HepG2 (cell line): ENCODE measurements around the gene AKR1C3. TPM values are rescaled to one million over a fixed set of nuclear protein-coding genes. Genes with fewer than 3 reads are reported as not detected.
A peak's percentile ranks its signal among the peaks of the same experiment; 100 is the strongest.

Source experiments
- CHD4 ChIP-seq: fragments of 200-600 bp; sonication (generic); IDR thresholded peaks from 2 replicates; pipeline ENCODE4 v1.7.0; 2017; ENCODE audit warnings: mild to moderate bottlenecking, low read length, borderline replicate concordance
- EP300 ChIP-seq, 3 experiments: sonication (generic) in 1 of 3; formaldehyde crosslinking in 1 of 3; IDR thresholded peaks; 2 replicates each; pipeline versions ENCODE4 v1.5.1 to v1.6.1; 2011 to 2020; ENCODE audit warnings: low read depth in 2 of 3, low read length in 2 of 3, borderline replicate concordance in 1 of 3, improper control_type of control experiment in 1 of 3, mild to moderate bottlenecking in 1 of 3, missing genetic modification reagents in 1 of 3, moderate library complexity in 1 of 3
- ETV5 ChIP-seq: IDR thresholded peaks from 2 replicates; pipeline ENCODE4 v1.6.1; 2018; ENCODE audit warnings: missing biosample characterization, missing genetic modification reagents, inconsistent platforms, borderline replicate concordance
- ETV6 ChIP-seq: sonication (generic); formaldehyde crosslinking; conservative IDR thresholded peaks from 2 replicates; pipeline ENCODE4 v1.4.0; 2020; ENCODE audit warnings: missing genetic modification reagents
- FOXK1 ChIP-seq: sonication (generic); formaldehyde crosslinking; IDR thresholded peaks from 2 replicates; pipeline ENCODE4 v1.4.0; 2020; ENCODE audit warnings: low read depth, missing genetic modification reagents, borderline replicate concordance
- KDM1A ChIP-seq: IDR thresholded peaks from 2 replicates; pipeline ENCODE4 v1.6.1; 2016; ENCODE audit warnings: missing compliant biosample characterization
- MAFF ChIP-seq: IDR thresholded peaks from 2 replicates; pipeline ENCODE4 v1.6.1; 2011; ENCODE audit warnings: low read depth, low read length, improper control_type of control experiment
- MIER3 ChIP-seq: IDR thresholded peaks from 2 replicates; pipeline ENCODE4 v1.6.1; 2016; ENCODE audit warnings: missing compliant biosample characterization, borderline replicate concordance
- NCOA2 ChIP-seq: sonication (generic); formaldehyde crosslinking; IDR thresholded peaks from 2 replicates; pipeline ENCODE4 v1.8.0; 2022; ENCODE audit warnings: inconsistent platforms
- PITX1 ChIP-seq: sonication (generic); formaldehyde crosslinking; IDR thresholded peaks from 2 replicates; pipeline ENCODE4 v1.5.1; 2020; ENCODE audit warnings: mild to moderate bottlenecking, missing genetic modification reagents
- RARA ChIP-seq: IDR thresholded peaks from 2 replicates; pipeline ENCODE4 v1.6.1; 2016; ENCODE audit warnings: missing genetic modification reagents, missing compliant biosample characterization
- SOX13 ChIP-seq, 3 experiments: fragments of 450-650 bp in 1 of 3; sonication (generic) in 1 of 3; formaldehyde crosslinking in 1 of 3; IDR thresholded peaks in 2 of 3; conservative IDR thresholded peaks in 1 of 3; 2 replicates each; pipeline versions ENCODE4 v1.5.0 to v1.6.1; 2016 to 2020; ENCODE audit warnings: antibody characterized with exemption in 1 of 3, mild to moderate bottlenecking in 1 of 3, missing compliant biosample characterization in 1 of 3, missing genetic modification reagents in 1 of 3, moderate library complexity in 1 of 3
- ZNF891 ChIP-seq: sonication (generic); formaldehyde crosslinking; IDR thresholded peaks from 2 replicates; pipeline ENCODE4 v1.5.0; 2020; ENCODE audit warnings: mild to moderate bottlenecking, missing genetic modification reagents
- polyA plus RNA-seq, 8 experiments: library from polyadenylated mRNA; depleted of rRNA in 3 of 8; stranded (reverse) in 7 of 8; unstranded in 1 of 8; fragments of >200 nt; fragmentation: Illumina TruSeq in 4 of 8; extraction: Trizol in 4 of 8; gene quantifications; 2 replicates each; pipeline versions ENCODE4 v1.2.1 to v1.2.3, GENCODE V29; 2011 to 2016; ENCODE audit warnings: low read depth in 4 of 8, missing spikeins in 1 of 8, mixed read lengths in 1 of 8; ENCODE audit not compliant: insufficient read depth in 1 of 8
- total RNA-seq, 5 experiments: library from RNA; depleted of rRNA; stranded (reverse); fragments of >200 nt; fragmentation: Illumina TruSeq; extraction: Trizol; gene quantifications; 2 replicates each; pipeline ENCODE4 v1.2.3, GENCODE V29; 2016; ENCODE audit warnings: low read depth in 1 of 5
- TF ChIP-seq, protein P1 (sequence below): sonication (generic); formaldehyde crosslinking; IDR thresholded peaks from 2 replicates; pipeline ENCODE4 v1.5.1; 2020; ENCODE audit warnings: mild to moderate bottlenecking, missing genetic modification reagents, moderate library complexity
- TF ChIP-seq, protein P2 (sequence below): IDR thresholded peaks from 2 replicates; pipeline ENCODE4 v1.4.0; 2020; ENCODE audit warnings: mild to moderate bottlenecking, missing genetic modification reagents
- TF ChIP-seq, protein P3 (sequence below): sonication (generic); formaldehyde crosslinking; IDR thresholded peaks from 2 replicates; pipeline ENCODE4 v1.5.1; 2020; ENCODE audit warnings: mild to moderate bottlenecking, missing genetic modification reagents

Gene AKR1C3
- total and polyA plus RNA-seq, 2 of the 13 experiments (the other 11 are each of a cell fraction or from before 2014, with no cell fraction given), result 368 to 532 TPM

DNA sequence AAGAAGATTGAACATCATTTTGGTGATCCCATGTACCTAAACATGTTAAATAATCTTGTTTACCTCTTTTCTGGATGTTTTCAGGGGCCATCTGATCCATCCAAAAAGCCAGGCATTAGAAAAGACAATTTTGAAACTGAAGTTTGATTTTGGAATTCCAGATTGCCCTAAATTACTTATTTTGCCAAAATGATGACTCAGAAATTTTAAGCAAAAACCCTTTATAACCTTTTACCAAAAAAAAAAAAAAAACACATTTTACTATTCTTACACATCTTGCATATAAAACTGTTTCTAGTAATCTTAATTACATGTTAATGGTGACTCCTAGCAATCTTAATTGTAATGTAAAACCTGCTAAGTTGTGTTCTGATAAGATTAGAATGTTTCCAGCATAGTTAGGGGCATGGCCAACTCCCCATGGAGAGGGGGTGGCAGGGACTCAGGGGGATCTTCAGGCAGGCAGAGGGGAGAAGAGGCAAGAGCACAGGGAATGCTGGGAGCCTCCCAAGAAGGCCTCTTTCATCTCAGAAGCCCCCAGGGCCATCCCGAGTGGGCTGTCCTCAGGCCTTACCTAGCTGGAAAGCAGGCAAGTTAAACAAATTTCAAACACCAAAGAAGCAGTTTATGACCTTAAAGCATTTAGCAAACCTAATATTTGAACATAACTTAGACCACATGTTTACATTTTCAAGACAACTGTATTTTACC is 25.8 kb upstream of the AKR1C3 start (continued):
- TF ChIP-seq, protein P1, sequence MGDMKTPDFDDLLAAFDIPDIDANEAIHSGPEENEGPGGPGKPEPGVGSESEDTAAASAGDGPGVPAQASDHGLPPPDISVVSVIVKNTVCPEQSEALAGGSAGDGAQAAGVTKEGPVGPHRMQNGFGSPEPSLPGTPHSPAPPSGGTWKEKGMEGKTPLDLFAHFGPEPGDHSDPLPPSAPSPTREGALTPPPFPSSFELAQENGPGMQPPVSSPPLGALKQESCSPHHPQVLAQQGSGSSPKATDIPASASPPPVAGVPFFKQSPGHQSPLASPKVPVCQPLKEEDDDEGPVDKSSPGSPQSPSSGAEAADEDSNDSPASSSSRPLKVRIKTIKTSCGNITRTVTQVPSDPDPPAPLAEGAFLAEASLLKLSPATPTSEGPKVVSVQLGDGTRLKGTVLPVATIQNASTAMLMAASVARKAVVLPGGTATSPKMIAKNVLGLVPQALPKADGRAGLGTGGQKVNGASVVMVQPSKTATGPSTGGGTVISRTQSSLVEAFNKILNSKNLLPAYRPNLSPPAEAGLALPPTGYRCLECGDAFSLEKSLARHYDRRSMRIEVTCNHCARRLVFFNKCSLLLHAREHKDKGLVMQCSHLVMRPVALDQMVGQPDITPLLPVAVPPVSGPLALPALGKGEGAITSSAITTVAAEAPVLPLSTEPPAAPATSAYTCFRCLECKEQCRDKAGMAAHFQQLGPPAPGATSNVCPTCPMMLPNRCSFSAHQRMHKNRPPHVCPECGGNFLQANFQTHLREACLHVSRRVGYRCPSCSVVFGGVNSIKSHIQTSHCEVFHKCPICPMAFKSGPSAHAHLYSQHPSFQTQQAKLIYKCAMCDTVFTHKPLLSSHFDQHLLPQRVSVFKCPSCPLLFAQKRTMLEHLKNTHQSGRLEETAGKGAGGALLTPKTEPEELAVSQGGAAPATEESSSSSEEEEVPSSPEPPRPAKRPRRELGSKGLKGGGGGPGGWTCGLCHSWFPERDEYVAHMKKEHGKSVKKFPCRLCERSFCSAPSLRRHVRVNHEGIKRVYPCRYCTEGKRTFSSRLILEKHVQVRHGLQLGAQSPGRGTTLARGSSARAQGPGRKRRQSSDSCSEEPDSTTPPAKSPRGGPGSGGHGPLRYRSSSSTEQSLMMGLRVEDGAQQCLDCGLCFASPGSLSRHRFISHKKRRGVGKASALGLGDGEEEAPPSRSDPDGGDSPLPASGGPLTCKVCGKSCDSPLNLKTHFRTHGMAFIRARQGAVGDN (CRISPR knock-in tag), result peak; percentile 52
- TF ChIP-seq ETV6 (no peak), FOXK1 (CRISPR knock-in tag) (0 out of 2 replicates have a peak, but pooled peaks have one; percentile 10), NCOA2 (0 out of 2 replicates have a peak, but pooled peaks have one; percentile 26), ZNF891 (CRISPR knock-in tag) (no peak), MIER3 (CRISPR knock-in tag) (no peak), PITX1 (no peak), MAFF (peak; percentile 21; the same call in 1 of the 2 replicates), KDM1A (CRISPR knock-in tag) (no peak), ETV5 (no peak), CHD4 (0 out of 2 replicates have a peak, but pooled peaks have one; percentile 32), EP300 (IDR thresholded peaks at IDR 0.05; ENCODE audit: low read depth in 2 of 2, low read length in 2 of 2) (0 out of 4 replicates have a peak, but pooled peaks of 1 of the 2 experiments have one; percentile 34), EP300 (CRISPR knock-in tag; IDR thresholded peaks at IDR 0.05; ENCODE audit: borderline replicate concordance) (no peak), SOX13 (IDR thresholded peaks at IDR 0.05) (no peak; the same call in 1 of the 2 replicates), SOX13 (CRISPR knock-in tag; conservative IDR thresholded peaks at IDR 0.05 in 1 of 2, IDR thresholded peaks at IDR 0.05 in 1 of 2) (0 out of 4 replicates have a peak, but pooled peaks of 1 of the 2 experiments have one; percentile 28), RARA (CRISPR knock-in tag) (peak; percentile 55; the same call in 1 of the 2 replicates)
- TF ChIP-seq, protein P2, sequence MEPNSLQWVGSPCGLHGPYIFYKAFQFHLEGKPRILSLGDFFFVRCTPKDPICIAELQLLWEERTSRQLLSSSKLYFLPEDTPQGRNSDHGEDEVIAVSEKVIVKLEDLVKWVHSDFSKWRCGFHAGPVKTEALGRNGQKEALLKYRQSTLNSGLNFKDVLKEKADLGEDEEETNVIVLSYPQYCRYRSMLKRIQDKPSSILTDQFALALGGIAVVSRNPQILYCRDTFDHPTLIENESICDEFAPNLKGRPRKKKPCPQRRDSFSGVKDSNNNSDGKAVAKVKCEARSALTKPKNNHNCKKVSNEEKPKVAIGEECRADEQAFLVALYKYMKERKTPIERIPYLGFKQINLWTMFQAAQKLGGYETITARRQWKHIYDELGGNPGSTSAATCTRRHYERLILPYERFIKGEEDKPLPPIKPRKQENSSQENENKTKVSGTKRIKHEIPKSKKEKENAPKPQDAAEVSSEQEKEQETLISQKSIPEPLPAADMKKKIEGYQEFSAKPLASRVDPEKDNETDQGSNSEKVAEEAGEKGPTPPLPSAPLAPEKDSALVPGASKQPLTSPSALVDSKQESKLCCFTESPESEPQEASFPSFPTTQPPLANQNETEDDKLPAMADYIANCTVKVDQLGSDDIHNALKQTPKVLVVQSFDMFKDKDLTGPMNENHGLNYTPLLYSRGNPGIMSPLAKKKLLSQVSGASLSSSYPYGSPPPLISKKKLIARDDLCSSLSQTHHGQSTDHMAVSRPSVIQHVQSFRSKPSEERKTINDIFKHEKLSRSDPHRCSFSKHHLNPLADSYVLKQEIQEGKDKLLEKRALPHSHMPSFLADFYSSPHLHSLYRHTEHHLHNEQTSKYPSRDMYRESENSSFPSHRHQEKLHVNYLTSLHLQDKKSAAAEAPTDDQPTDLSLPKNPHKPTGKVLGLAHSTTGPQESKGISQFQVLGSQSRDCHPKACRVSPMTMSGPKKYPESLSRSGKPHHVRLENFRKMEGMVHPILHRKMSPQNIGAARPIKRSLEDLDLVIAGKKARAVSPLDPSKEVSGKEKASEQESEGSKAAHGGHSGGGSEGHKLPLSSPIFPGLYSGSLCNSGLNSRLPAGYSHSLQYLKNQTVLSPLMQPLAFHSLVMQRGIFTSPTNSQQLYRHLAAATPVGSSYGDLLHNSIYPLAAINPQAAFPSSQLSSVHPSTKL (CRISPR knock-in tag), result peak; percentile 62
- TF ChIP-seq, protein P3, sequence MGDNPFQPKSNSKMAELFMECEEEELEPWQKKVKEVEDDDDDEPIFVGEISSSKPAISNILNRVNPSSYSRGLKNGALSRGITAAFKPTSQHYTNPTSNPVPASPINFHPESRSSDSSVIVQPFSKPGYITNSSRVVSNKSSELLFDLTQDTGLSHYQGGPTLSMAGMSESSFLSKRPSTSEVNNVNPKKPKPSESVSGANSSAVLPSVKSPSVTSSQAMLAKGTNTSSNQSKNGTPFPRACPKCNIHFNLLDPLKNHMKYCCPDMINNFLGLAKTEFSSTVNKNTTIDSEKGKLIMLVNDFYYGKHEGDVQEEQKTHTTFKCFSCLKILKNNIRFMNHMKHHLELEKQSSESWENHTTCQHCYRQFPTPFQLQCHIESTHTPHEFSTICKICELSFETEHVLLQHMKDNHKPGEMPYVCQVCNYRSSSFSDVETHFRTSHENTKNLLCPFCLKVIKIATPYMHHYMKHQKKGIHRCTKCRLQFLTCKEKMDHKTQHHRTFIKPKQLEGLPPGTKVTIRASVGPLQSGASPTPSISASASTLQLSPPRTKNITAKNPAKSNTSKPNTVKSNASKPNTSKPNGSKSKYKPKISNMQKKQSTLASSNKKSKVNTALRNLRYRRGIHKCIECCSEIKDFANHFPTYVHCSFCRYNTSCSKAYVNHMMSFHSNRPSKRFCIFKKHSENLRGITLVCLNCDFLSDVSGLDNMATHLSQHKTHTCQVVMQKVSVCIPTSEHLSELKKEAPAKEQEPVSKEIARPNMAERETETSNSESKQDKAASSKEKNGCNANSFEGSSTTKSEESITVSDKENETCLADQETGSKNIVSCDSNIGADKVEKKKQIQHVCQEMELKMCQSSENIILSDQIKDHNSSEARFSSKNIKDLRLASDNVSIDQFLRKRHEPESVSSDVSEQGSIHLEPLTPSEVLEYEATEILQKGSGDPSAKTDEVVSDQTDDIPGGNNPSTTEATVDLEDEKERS, result 0 out of 2 replicates have a peak, but pooled peaks have one; percentile 35
